Glutamatergic neuron (in vitro differentiated cells): ENCODE data around the gene SHQ1. TPM values are rescaled to one million over a fixed set of nuclear protein-coding genes. Genes with fewer than 3 reads are reported as not detected.

ENCODE experiments used
- DNase-seq: peaks from one replicate; pipeline ENCODE4 v3.0.0; 2022
- H3K27ac Mint-ChIP-seq: one replicate; pipeline ENCODE4 v1.8.0; 2020; ENCODE audit warnings: mild to moderate bottlenecking, mixed read lengths, inconsistent platforms; ENCODE audit not compliant: unreplicated experiment
- H3K27me3 Mint-ChIP-seq: one replicate; pipeline ENCODE4 v1.8.0; 2020; ENCODE audit warnings: mild to moderate bottlenecking, moderate library complexity, mixed read lengths, inconsistent platforms; ENCODE audit not compliant: unreplicated experiment
- H3K36me3 Mint-ChIP-seq: one replicate; pipeline ENCODE4 v1.8.0; 2020; ENCODE audit warnings: mild to moderate bottlenecking, mixed read lengths, inconsistent platforms; ENCODE audit not compliant: unreplicated experiment
- H3K4me1 Mint-ChIP-seq: one replicate; pipeline ENCODE4 v1.8.0; 2020; ENCODE audit warnings: mild to moderate bottlenecking, low read depth, mixed read lengths, inconsistent platforms; ENCODE audit not compliant: unreplicated experiment
- H3K4me3 Mint-ChIP-seq: one replicate; pipeline ENCODE4 v1.8.0; 2020; ENCODE audit warnings: mild to moderate bottlenecking, mixed read lengths, inconsistent platforms; ENCODE audit not compliant: unreplicated experiment
- H3K9me3 Mint-ChIP-seq: one replicate; pipeline ENCODE4 v1.8.0; 2020; ENCODE audit warnings: mild to moderate bottlenecking, moderate library complexity, mixed read lengths, inconsistent platforms; ENCODE audit not compliant: unreplicated experiment
- total RNA-seq: library from RNA; stranded (reverse); fragmentation: NEBNext Ultra II Directional; extraction: Animal tissue kit (Norgen Biotek cat#: 25700); gene quantifications from one replicate; pipeline ENCODE4 v1.2.1, GENCODE V29; 2021; ENCODE audit not compliant: unreplicated experiment
- TF ChIP-seq, protein P1 (sequence below): fragments of 200-600 bp; sonication (generic); IDR thresholded peaks from one replicate; pipeline ENCODE4 v1.5.0; 2021; ENCODE audit not compliant: partially characterized antibody, unreplicated experiment

SHQ1 gene
- total RNA-seq, 1 donor from 2014 or later: 14.4 TPM

DNA sequence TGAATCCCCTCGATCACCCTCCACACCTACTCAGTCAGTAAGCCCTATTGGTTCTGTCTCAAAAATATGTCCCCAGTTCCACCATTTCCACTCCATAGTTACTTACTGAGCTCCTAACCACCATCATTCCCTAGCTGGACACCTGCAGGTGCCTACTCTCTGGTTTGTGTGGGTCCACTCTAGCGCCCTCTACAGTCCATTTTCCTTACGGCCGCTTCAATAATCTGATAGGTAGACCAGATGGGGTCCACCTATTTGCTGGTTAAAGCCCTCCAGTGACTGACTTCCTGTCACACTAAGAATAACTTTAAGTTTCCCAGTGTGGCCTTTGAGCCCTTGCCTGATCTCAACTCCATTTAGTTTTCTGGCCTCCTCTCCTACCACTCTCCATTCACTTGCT lies 44.6 kb upstream of the SHQ1 start:
- DNase-seq: no peak
- peaks cover 5% of the 10 kb centered on the region for H3K36me3 Mint-ChIP-seq
- H3K9me3 Mint-ChIP-seq: no peaks in the 10 kb centered on the region
- peaks cover 25% of the 10 kb centered on the region for H3K4me1 Mint-ChIP-seq
- H3K4me3 Mint-ChIP-seq: no peak overlapping the region
- H3K27me3 Mint-ChIP-seq: peaks cover 1% of the 10 kb centered on the region
- H3K27ac Mint-ChIP-seq: no peak overlapping the region
- TF ChIP-seq, protein P1, sequence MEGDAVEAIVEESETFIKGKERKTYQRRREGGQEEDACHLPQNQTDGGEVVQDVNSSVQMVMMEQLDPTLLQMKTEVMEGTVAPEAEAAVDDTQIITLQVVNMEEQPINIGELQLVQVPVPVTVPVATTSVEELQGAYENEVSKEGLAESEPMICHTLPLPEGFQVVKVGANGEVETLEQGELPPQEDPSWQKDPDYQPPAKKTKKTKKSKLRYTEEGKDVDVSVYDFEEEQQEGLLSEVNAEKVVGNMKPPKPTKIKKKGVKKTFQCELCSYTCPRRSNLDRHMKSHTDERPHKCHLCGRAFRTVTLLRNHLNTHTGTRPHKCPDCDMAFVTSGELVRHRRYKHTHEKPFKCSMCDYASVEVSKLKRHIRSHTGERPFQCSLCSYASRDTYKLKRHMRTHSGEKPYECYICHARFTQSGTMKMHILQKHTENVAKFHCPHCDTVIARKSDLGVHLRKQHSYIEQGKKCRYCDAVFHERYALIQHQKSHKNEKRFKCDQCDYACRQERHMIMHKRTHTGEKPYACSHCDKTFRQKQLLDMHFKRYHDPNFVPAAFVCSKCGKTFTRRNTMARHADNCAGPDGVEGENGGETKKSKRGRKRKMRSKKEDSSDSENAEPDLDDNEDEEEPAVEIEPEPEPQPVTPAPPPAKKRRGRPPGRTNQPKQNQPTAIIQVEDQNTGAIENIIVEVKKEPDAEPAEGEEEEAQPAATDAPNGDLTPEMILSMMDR: no peak

- peaks cover 5% of the 10 kb centered on the region for H3K36me3 Mint-ChIP-seq
- no peaks in the 10 kb centered on the region for H3K9me3 Mint-ChIP-seq
- no peak overlapping the region for H3K27ac Mint-ChIP-seq
- DNase-seq: no peak
- H3K4me3 Mint-ChIP-seq: no peak overlapping the region
- TF ChIP-seq, protein P1: no peak
- peaks cover 25% of the 10 kb centered on the region for H3K4me1 Mint-ChIP-seq
- H3K27me3 Mint-ChIP-seq: peaks cover 1% of the 10 kb centered on the region
These were observed 44.0 kb upstream of the SHQ1 start for GRCh38 chr3:72892081-72892775.

GRCh38 chr3:72891053-72891855 lies 43.0 kb upstream of the SHQ1 start:
- TF ChIP-seq, protein P1: no peak
- peak; percentile 27 for DNase-seq
- Mint-ChIP-seq H3K27ac (peak overlapping the region; percentile 20), H3K4me1 (peaks cover 25% of the 10 kb centered on the region), H3K27me3 (peaks cover 1% of the 10 kb centered on the region), H3K4me3 (peak overlapping the region; percentile 66), H3K9me3 (no peaks in the 10 kb centered on the region), H3K36me3 (peaks cover 5% of the 10 kb centered on the region)

DNA sequence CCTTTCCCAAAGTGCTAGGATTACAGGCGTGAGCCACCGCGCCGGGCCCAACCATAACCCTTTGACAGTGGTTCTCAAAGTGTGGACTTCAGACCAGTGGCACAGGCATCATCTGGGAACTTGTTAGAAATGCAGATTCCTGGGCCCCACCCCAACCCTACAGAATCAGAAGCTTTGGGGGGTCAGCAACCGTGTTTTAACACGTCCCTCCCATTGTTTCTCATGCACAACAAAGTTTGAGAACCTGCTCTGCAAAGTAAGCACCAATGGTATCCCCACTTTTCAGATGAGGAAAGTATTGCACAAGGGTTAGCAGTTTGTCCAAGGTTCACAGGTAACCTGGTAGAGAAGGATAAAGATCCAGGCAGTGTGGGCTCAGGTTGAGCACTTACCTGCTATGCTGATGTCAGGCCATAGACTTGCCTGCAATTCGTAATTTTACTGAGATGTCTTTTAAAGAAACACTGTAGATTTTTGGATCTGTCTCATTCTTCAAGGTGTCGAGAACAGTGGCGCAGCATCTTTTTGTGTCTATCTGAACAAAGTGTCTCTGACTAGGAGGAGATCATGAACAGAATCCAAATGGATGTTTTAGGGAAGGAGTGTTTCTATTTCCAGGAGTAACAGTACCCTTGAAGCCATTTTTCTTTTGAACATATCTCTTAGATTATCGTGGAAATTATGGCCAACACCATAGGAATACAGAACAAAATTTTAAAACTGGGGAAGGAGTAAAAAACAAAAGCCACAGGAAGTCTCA lies 42.1 kb upstream of the SHQ1 start:
- DNase-seq: no peak
- H3K36me3 Mint-ChIP-seq: peaks cover 5% of the 10 kb centered on the region
- H3K27ac Mint-ChIP-seq: no peak overlapping the region
- TF ChIP-seq, protein P1: no peak
- H3K4me3 Mint-ChIP-seq: peak overlapping the region; percentile 17
- no peaks in the 10 kb centered on the region for H3K9me3 Mint-ChIP-seq
- H3K4me1 Mint-ChIP-seq: peaks cover 28% of the 10 kb centered on the region
- peaks cover 1% of the 10 kb centered on the region for H3K27me3 Mint-ChIP-seq
